Frontal cortex (tissue), 4 donors: Measurements from ENCODE around the gene SPATA31D4. TPM values are rescaled to one million over a fixed set of nuclear protein-coding genes. Genes with fewer than 3 reads are reported as not detected.
"Not testable (repeated sequence)": the region's sequence is repeated elsewhere in the genome, so short reads cannot be mapped to it uniquely, and the experiment has no call there.

Source experiments
- DNase-seq, 2 donors: peaks; one replicate each; pipeline ENCODE4 v3.0.0; 2012; ENCODE audit warnings: low spot score in 2 of 2
- FAIRE-seq: peaks from 2 replicates; lab custom pipeline; 2012; peaks lifted over from hg19 to GRCh38; lab: Jason Lieb, UNC
- total RNA-seq: library from RNA; depleted of rRNA; stranded (reverse); fragments of >200 nt; gene quantifications from one replicate; pipeline ENCODE4 v1.2.3, GENCODE V29; 2014
- donor health status: control.
- donor health status: control.
- donor health status: control.

The SPATA31D4 gene
- not detected for total RNA-seq

GRCh38 chr9:81928305-81928704, at the start of gene SPATA31D4:
Gene SPATA31D4 (plus strand): TSS chr9:81928428. CDS start chr9:81928514, 86 bp downstream.
- not testable (repeated sequence) for FAIRE-seq, DNase-seq

GRCh38 chr9:81878530-81878929, 49.7 kb upstream of the SPATA31D4 start:
- DNase-seq (no peak), FAIRE-seq (no peak)

- FAIRE-seq: no peak
- DNase-seq: no peak
These were observed 48.7 kb upstream of the SPATA31D4 start for GRCh38 chr9:81879501-81879916.

- DNase-seq: no peak
- FAIRE-seq: no peak
These were observed 42.6 kb upstream of the SPATA31D4 start for GRCh38 chr9:81885602-81886001.

- FAIRE-seq (no peak), DNase-seq (no peak)
These were observed 41.6 kb upstream of the SPATA31D4 start for GRCh38 chr9:81886665-81887064.

GRCh38 chr9:81890104-81890503, 38.1 kb upstream of the SPATA31D4 start:
- FAIRE-seq (no peak), DNase-seq (no peak)

- no peak for FAIRE-seq
- DNase-seq: no peak
These were observed 35.8 kb upstream of the SPATA31D4 start for GRCh38 chr9:81892440-81892839.

- FAIRE-seq (no peak), DNase-seq (no peak)
These were observed 34.3 kb upstream of the SPATA31D4 start for GRCh38 chr9:81893929-81894328.

GRCh38 chr9:81894891-81895290, 33.3 kb upstream of the SPATA31D4 start:
- DNase-seq: no peak
- no peak for FAIRE-seq

- DNase-seq (no peak), FAIRE-seq (no peak)
These were observed 32.2 kb upstream of the SPATA31D4 start for GRCh38 chr9:81896070-81896469.

- no peak for FAIRE-seq
- no peak for DNase-seq
These were observed 29.4 kb upstream of the SPATA31D4 start for GRCh38 chr9:81898851-81899250.

- FAIRE-seq: peak; percentile 40
- DNase-seq: no peak
These were observed 26.0 kb upstream of the SPATA31D4 start for GRCh38 chr9:81902196-81902595.

- DNase-seq: no peak
- FAIRE-seq: no peak
These were observed 25.6 kb upstream of the SPATA31D4 start for GRCh38 chr9:81902626-81903025.

- DNase-seq (no peak), FAIRE-seq (no peak)
These were observed 21.6 kb upstream of the SPATA31D4 start for GRCh38 chr9:81906671-81907070.

GRCh38 chr9:81912135-81912534, 16.1 kb upstream of the SPATA31D4 start:
- DNase-seq (no peak), FAIRE-seq (no peak)

GRCh38 chr9:81915801-81916505, 12.3 kb upstream of the SPATA31D4 start:
- DNase-seq (no peak), FAIRE-seq (no peak)

GRCh38 chr9:81918507-81918906, 9.7 kb upstream of the SPATA31D4 start:
- FAIRE-seq, DNase-seq: not testable (repeated sequence)

GRCh38 chr9:81930147-81930546, 1.9 kb downstream of the SPATA31D4 start:
- not testable (repeated sequence) for DNase-seq, FAIRE-seq

GRCh38 chr9:81933547-81933946, 5.3 kb downstream of the SPATA31D4 start:
- DNase-seq, FAIRE-seq: not testable (repeated sequence)

- not testable (repeated sequence) for DNase-seq, FAIRE-seq
These were observed 15.2 kb downstream of the SPATA31D4 start, which contains the start of gene SPATA31D3 for GRCh38 chr9:81943393-81943792. Gene SPATA31D3 (plus strand): TSS chr9:81943500. CDS start chr9:81943586, 86 bp downstream.

- not testable (repeated sequence) for FAIRE-seq, DNase-seq
These were observed 20.4 kb downstream of the SPATA31D4 start for GRCh38 chr9:81948650-81949049.

- DNase-seq (no peak), FAIRE-seq (no peak)
These were observed 24.9 kb downstream of the SPATA31D4 start for GRCh38 chr9:81953096-81953495.
